SK-N-SH treated with all-trans-retinoic acid at 6 μM for 48 hours (cell line): ENCODE data around the gene CAPN8.

ENCODE experiments used
- ATAC-seq: fragments of 200-7000 bp; cut with Tn5 transposase; 3 replicates; pipeline ENCODE4 v1.9.1; 2020; ENCODE audit warnings: mild to moderate bottlenecking, moderate library complexity
- ARNTL ChIP-seq: fragments of 450-650 bp; formaldehyde crosslinking; IDR thresholded peaks from 2 replicates; pipeline ENCODE4 v1.5.0; 2020; ENCODE audit warnings: low read depth, mild to moderate bottlenecking, moderate library complexity, borderline replicate concordance
- BACH2 ChIP-seq: fragments of 250-450 bp; sonication (Bioruptor Pico); IDR thresholded peaks from 2 replicates; pipeline ENCODE4 v1.9.0; 2021; ENCODE audit warnings: mild to moderate bottlenecking, borderline replicate concordance
- CSDC2 ChIP-seq: fragments of 250-450 bp; sonication (Bioruptor Pico); IDR thresholded peaks from 2 replicates; pipeline ENCODE4 v1.5.0; 2020; ENCODE audit warnings: mild to moderate bottlenecking, moderate library complexity
- ESRRG ChIP-seq: fragments of 250-450 bp; sonication (Bioruptor Pico); IDR thresholded peaks from 2 replicates; pipeline ENCODE4 v1.6.1; 2021; ENCODE audit warnings: mild to moderate bottlenecking
- ISL1 ChIP-seq: fragments of 250-450 bp; sonication (Bioruptor Pico); IDR thresholded peaks from 2 replicates; pipeline ENCODE4 v2.1.2; 2022; ENCODE audit warnings: mild to moderate bottlenecking, moderate library complexity
- OSR1 ChIP-seq: fragments of 250-450 bp; sonication (Bioruptor Pico); IDR thresholded peaks from 2 replicates; pipeline ENCODE4 v1.8.0; 2022; ENCODE audit warnings: moderate library complexity, mild to moderate bottlenecking, inconsistent platforms
- PATZ1 ChIP-seq: fragments of 250-450 bp; sonication (Bioruptor Pico); IDR thresholded peaks from 2 replicates; pipeline ENCODE4 v1.8.0; 2020; ENCODE audit warnings: mild to moderate bottlenecking, moderate library complexity, borderline replicate concordance
- POU6F1 ChIP-seq: fragments of 250-450 bp; sonication (Bioruptor Pico); IDR thresholded peaks from 2 replicates; pipeline ENCODE4 v1.8.0; 2021; ENCODE audit warnings: low read depth, mild to moderate bottlenecking, moderate library complexity, borderline replicate concordance
- PPARA ChIP-seq: fragments of 250-450 bp; sonication (Bioruptor Pico); IDR thresholded peaks from 2 replicates; pipeline ENCODE4 v1.5.0; 2020; ENCODE audit warnings: mild to moderate bottlenecking, borderline replicate concordance
- RARB ChIP-seq: fragments of 250-450 bp; sonication (Bioruptor Pico); IDR thresholded peaks from 2 replicates; pipeline ENCODE4 v1.8.0; 2021; ENCODE audit warnings: mild to moderate bottlenecking, moderate library complexity
- SNAI2 ChIP-seq: fragments of 250-450 bp; sonication (Bioruptor Pico); IDR thresholded peaks from 2 replicates; pipeline ENCODE4 v1.5.0; 2020; ENCODE audit warnings: mild to moderate bottlenecking, moderate library complexity
- TCF4 ChIP-seq: fragments of 250-450 bp; sonication (Bioruptor Pico); IDR thresholded peaks from 2 replicates; pipeline ENCODE4 v1.8.0; 2021; ENCODE audit warnings: mild to moderate bottlenecking, moderate library complexity, borderline replicate concordance
- TOX ChIP-seq: fragments of 250-450 bp; sonication (Bioruptor Pico); IDR thresholded peaks from 2 replicates; pipeline ENCODE4 v1.8.0; 2021; ENCODE audit warnings: mild to moderate bottlenecking, moderate library complexity, borderline replicate concordance
- TSHZ2 ChIP-seq: fragments of 250-450 bp; sonication (Bioruptor Pico); IDR thresholded peaks from 2 replicates; pipeline ENCODE4 v1.5.0; 2020; ENCODE audit warnings: mild to moderate bottlenecking, moderate library complexity
- ZC3H10 ChIP-seq: fragments of 250-450 bp; sonication (Bioruptor Pico); IDR thresholded peaks from 2 replicates; pipeline ENCODE4 v1.5.1; 2021; ENCODE audit warnings: mild to moderate bottlenecking, moderate library complexity
- ZFP30 ChIP-seq: fragments of 450-650 bp; formaldehyde crosslinking; IDR thresholded peaks from 2 replicates; pipeline ENCODE4 v1.5.0; 2022; ENCODE audit warnings: mild to moderate bottlenecking, moderate library complexity
- ZNF565 ChIP-seq: fragments of 450-650 bp; formaldehyde crosslinking; conservative IDR thresholded peaks from 2 replicates; pipeline ENCODE4 v1.5.0; 2020; ENCODE audit warnings: low read depth, mild to moderate bottlenecking, moderate library complexity
- ZNF8 ChIP-seq: fragments of 450-650 bp; formaldehyde crosslinking; IDR thresholded peaks from 2 replicates; pipeline ENCODE4 v1.5.0; 2020; ENCODE audit warnings: mild to moderate bottlenecking, moderate library complexity
- TF ChIP-seq, protein P1 (sequence below): fragments of 250-450 bp; sonication (Bioruptor Pico); IDR thresholded peaks from 2 replicates; pipeline ENCODE4 v1.5.1; 2020; ENCODE audit warnings: low read depth, mild to moderate bottlenecking, moderate library complexity
- TF ChIP-seq, protein P2 (sequence below): fragments of 250-450 bp; sonication (Bioruptor Pico); IDR thresholded peaks from 2 replicates; pipeline ENCODE4 v1.5.1; 2021; ENCODE audit warnings: mild to moderate bottlenecking, moderate library complexity

The CAPN8 gene

DNA sequence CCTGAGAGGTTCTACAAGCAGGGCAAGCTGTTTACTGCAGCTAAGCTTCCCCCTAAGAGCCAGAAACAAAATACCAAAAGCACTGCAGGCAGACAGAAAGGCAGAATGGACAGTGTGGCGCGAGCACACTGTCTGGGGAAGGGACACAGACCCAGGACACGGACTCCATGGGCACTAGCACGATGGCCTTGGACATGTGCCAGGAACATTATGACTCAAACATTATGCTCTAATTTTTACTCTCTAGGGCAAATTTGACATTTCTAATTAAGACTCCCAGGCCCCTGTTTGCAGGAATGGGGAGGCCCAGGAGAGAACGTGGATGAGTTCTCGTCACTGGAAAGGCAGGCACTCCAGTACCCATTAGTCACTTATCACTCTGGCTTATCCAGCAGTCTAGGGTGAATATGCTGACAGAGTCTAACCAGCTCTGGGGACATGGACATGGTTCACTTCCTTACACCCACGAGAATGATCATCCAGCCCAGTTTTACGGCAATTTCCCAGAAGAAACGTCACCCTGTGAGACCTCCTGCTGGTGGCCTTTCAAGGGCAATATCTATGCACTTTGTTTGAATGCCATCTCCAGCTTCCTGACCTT lies 45.1 kb downstream of the CAPN8 start:
- no peak; the same call in 2 of the 3 replicates for ATAC-seq
- no peak for TF ChIP-seq ARNTL (CRISPR knock-in tag)
- no peak for TF ChIP-seq ZFP30 (CRISPR knock-in tag)
- TF ChIP-seq TCF4: no peak
- TF ChIP-seq POU6F1 (CRISPR knock-in tag): no peak
- TF ChIP-seq ZNF565: no peak
- TF ChIP-seq TOX: no peak
- no peak for TF ChIP-seq ZC3H10 (CRISPR knock-in tag)
- no peak for TF ChIP-seq ESRRG (CRISPR knock-in tag)
- TF ChIP-seq, protein P1, sequence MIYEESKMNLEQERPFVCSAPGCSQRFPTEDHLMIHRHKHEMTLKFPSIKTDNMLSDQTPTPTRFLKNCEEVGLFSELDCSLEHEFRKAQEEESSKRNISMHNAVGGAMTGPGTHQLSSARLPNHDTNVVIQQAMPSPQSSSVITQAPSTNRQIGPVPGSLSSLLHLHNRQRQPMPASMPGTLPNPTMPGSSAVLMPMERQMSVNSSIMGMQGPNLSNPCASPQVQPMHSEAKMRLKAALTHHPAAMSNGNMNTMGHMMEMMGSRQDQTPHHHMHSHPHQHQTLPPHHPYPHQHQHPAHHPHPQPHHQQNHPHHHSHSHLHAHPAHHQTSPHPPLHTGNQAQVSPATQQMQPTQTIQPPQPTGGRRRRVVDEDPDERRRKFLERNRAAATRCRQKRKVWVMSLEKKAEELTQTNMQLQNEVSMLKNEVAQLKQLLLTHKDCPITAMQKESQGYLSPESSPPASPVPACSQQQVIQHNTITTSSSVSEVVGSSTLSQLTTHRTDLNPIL: no peak
- TF ChIP-seq ZNF8 (CRISPR knock-in tag): no peak
- no peak for TF ChIP-seq OSR1 (CRISPR knock-in tag)
- TF ChIP-seq PATZ1 (CRISPR knock-in tag): no peak
- no peak for TF ChIP-seq BACH2
- no peak for TF ChIP-seq RARB (CRISPR knock-in tag)

DNA sequence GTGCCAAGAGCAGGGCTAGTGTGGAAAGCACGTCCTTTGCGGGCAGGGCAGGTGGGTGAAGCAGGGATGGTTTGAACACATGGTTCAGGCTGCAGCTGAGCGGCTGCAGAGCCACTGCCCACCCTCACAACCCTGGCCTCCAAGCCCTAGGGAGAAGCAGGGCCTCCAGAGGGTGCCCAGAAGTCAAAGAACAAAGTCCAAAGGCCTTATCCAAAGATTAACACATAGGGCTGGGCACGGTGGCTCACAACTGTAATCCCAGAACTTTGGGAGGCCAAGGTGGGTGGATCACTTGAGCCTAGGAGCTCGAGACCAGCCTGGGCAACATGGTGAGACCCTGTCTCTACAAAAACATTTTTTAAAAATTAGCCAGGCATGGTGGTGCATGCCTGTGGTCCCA lies 46.8 kb downstream of the CAPN8 start:
- TF ChIP-seq BACH2: no peak
- no peak for TF ChIP-seq ZNF565
- TF ChIP-seq SNAI2 (CRISPR knock-in tag): no peak
- no peak for TF ChIP-seq ZNF8 (CRISPR knock-in tag)
- TF ChIP-seq CSDC2 (CRISPR knock-in tag): no peak
- TF ChIP-seq ARNTL (CRISPR knock-in tag): no peak
- TF ChIP-seq, protein P2, sequence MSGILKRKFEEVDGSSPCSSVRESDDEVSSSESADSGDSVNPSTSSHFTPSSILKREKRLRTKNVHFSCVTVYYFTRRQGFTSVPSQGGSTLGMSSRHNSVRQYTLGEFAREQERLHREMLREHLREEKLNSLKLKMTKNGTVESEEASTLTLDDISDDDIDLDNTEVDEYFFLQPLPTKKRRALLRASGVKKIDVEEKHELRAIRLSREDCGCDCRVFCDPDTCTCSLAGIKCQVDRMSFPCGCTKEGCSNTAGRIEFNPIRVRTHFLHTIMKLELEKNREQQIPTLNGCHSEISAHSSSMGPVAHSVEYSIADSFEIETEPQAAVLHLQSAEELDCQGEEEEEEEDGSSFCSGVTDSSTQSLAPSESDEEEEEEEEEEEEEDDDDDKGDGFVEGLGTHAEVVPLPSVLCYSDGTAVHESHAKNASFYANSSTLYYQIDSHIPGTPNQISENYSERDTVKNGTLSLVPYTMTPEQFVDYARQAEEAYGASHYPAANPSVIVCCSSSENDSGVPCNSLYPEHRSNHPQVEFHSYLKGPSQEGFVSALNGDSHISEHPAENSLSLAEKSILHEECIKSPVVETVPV (CRISPR knock-in tag): no peak
- TF ChIP-seq PPARA (CRISPR knock-in tag): no peak
- no peak for TF ChIP-seq TSHZ2
- no peak for TF ChIP-seq ISL1 (CRISPR knock-in tag)
- ATAC-seq: no peak

DNA sequence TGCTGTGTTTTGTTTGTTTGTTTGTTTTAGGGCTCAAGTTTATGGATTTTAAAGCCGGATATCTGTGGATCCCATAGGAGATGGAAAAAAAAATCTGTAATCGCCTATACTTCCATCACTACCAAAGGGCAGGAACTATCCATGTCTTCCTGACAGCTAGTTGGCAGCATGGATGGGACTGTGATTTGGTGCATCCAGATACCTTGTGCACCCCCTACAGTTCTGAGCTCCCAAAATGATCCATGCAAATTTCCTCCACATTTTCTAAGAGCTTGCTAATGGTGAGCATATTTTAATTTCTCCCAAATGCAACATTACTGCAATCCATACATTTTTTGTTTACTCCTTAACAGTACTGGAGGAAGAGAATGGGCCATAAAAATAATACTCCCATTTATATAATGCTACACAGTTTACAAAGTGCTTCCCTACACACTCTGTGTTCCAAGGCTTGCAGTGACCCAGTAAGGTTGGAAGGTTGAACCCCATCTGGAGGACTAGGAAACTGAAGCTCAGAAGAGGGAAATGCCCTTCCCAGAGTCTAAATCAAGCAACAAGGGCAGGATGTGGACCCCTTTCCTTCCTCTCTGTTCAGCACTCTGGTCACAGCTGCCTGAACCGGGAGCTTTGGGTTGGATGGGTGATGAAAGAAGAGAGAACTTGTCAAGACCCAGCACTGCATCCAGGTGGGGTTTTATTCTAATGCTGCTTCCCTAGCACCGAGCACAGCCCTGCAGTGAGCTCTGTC lies 48.0 kb downstream of the CAPN8 start:
- no peak; the same call in 2 of the 3 replicates for ATAC-seq

More for the DNA sequence above, 48.0 kb downstream of the CAPN8 start:
- no peak for TF ChIP-seq SNAI2 (CRISPR knock-in tag)
- TF ChIP-seq BACH2: no peak
